ENCODE data around the gene PIK3C2G.

- TF ChIP-seq POLR2A (IDR thresholded peaks at IDR 0.05) (no peak), CTCF (IDR thresholded peaks at IDR 0.05) (peak in 2 of 3 experiments; percentile 20 to 42)
Measured at GRCh38 chr12:18320036-18320617, 58.8 kb downstream of the PIK3C2G start.

Measured in testis (tissue), 2 donors.